Esophagus muscularis mucosa (tissue), 4 donors: ENCODE data around the gene PIMREG. TPM values are rescaled to one million over a fixed set of nuclear protein-coding genes. Genes with fewer than 3 reads are reported as not detected.

Experiments used
- DNase-seq: peaks from one replicate; pipeline ENCODE4 v3.0.0-alpha.2; 2017; ENCODE audit errors: extremely low spot score
- H3K27ac ChIP-seq, 4 donors: fragments of 200-600 bp; sonication (generic); replicated peaks in 1 of 4; 1 replicate in 3 of 4; 2 replicates in 1 of 4; pipeline ENCODE4 v1.5.1; 2016 to 2019; ENCODE audit warnings: mild to moderate bottlenecking in 1 of 4
- H3K27me3 ChIP-seq, 4 donors: fragments of 200-600 bp; sonication (generic); one replicate each; pipeline versions ENCODE4 v1.5.1 to v1.6.0; 2016 to 2019
- H3K36me3 ChIP-seq, 4 donors: fragments of 200-600 bp; sonication (generic); one replicate each; pipeline ENCODE4 v1.5.1; 2016 to 2019
- H3K4me1 ChIP-seq, 4 donors: fragments of 200-600 bp; sonication (generic); one replicate each; pipeline ENCODE4 v1.5.1; 2016 to 2019
- H3K4me3 ChIP-seq, 4 donors: fragments of 200-600 bp; sonication (generic); 1 replicate in 2 of 4; 2 replicates in 2 of 4; pipeline ENCODE4 v1.5.1; 2016 to 2019; ENCODE audit warnings: mild to moderate bottlenecking in 4 of 4, moderate library complexity in 1 of 4
- H3K9me3 ChIP-seq, 4 donors: fragments of 200-600 bp; sonication (generic); 1 replicate in 3 of 4; 2 replicates in 1 of 4; pipeline ENCODE4 v1.5.1; 2016 to 2019
- EP300 ChIP-seq: sonication (generic); formaldehyde crosslinking; IDR thresholded peaks from one replicate; pipeline ENCODE4 v1.6.1; 2017; ENCODE audit warnings: antibody characterized with exemption
- POLR2A ChIP-seq: fragments of 450-650 bp; IDR thresholded peaks from one replicate; pipeline ENCODE4 v1.6.1; 2017; ENCODE audit warnings: antibody characterized with exemption, moderate library complexity, mild to moderate bottlenecking, low read depth
- POLR2AphosphoS5 ChIP-seq, 2 donors: sonication (generic); formaldehyde crosslinking; IDR thresholded peaks; one replicate each; pipeline ENCODE4 v1.6.1; 2017; ENCODE audit warnings: antibody characterized with exemption in 2 of 2
- WGBS: methylation state at CpG from one replicate; pipeline ENCODE4 v1.1.5; 2018; 5-methylcytosine and 5-hydroxymethylcytosine counted together
- intact Hi-C: fragments of 100-400 bp; cut with DNase I; formaldehyde crosslinking; loops from one replicate; pipeline ENCODE4 v1.15.1; 2023
- total RNA-seq, 4 donors: library from RNA; depleted of rRNA; stranded (reverse); fragments of >200 nt; gene quantifications; one replicate each; pipeline versions ENCODE4 v1.1.0 to v1.2.1, GENCODE V29; 2016
- TF ChIP-seq, protein P1 (sequence below), 3 experiments: fragments of 200-600 bp in 2 of 3; fragments of 450-650 bp in 1 of 3; sonication (generic) in 2 of 3; IDR thresholded peaks; one replicate each; pipeline ENCODE4 v1.5.1; 2017 to 2019; ENCODE audit warnings: antibody characterized with exemption in 3 of 3, mild to moderate bottlenecking in 2 of 3, moderate library complexity in 1 of 3

The PIMREG gene
- total RNA-seq, 4 donors from 2014 or later = 0.80 TPM; not detected in 3

DNA sequence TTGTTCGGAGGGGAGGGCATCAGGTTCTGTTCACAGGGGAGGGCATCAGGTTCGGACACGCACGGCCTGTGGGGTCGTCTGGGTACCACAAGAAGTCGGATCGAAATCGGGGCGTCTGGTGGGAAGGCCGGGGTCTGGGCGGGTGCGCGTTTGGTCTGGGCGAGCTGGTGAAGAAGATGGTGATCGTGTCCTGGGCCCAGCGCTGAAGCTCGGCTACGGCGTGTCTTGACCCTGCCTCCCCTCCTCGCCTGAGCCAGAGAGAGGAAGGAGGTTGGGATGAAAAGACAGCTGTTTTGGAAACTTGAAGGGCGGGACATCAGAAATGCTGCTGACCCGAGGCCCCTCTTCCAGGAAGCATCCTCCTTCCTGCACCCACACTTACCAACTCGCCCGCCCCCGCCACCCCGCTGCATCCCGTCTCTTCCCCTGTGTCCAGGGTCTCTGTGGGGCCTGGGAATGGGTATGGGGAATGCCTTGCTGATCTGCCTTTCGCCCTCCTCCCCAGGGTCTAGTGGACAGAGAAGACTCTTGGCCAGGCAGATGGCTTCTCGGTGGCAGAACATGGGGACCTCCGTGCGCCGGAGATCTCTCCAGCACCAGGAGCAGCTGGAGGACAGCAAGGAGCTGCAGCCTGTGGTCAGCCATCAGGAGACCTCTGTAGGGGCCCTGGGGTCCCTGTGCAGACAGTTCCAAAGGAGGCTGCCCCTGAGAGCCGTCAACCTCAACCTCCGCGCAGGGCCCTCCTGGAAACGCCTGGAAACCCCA, 498 bp downstream of the PIMREG start:
- intact Hi-C loops = no loop called here
- TF ChIP-seq, protein P1, sequence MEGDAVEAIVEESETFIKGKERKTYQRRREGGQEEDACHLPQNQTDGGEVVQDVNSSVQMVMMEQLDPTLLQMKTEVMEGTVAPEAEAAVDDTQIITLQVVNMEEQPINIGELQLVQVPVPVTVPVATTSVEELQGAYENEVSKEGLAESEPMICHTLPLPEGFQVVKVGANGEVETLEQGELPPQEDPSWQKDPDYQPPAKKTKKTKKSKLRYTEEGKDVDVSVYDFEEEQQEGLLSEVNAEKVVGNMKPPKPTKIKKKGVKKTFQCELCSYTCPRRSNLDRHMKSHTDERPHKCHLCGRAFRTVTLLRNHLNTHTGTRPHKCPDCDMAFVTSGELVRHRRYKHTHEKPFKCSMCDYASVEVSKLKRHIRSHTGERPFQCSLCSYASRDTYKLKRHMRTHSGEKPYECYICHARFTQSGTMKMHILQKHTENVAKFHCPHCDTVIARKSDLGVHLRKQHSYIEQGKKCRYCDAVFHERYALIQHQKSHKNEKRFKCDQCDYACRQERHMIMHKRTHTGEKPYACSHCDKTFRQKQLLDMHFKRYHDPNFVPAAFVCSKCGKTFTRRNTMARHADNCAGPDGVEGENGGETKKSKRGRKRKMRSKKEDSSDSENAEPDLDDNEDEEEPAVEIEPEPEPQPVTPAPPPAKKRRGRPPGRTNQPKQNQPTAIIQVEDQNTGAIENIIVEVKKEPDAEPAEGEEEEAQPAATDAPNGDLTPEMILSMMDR (IDR thresholded peaks at IDR 0.05) = no peak
- TF ChIP-seq POLR2AphosphoS5 (IDR thresholded peaks at IDR 0.05) (no peak), EP300 (no peak), POLR2A (no peak)

DNA sequence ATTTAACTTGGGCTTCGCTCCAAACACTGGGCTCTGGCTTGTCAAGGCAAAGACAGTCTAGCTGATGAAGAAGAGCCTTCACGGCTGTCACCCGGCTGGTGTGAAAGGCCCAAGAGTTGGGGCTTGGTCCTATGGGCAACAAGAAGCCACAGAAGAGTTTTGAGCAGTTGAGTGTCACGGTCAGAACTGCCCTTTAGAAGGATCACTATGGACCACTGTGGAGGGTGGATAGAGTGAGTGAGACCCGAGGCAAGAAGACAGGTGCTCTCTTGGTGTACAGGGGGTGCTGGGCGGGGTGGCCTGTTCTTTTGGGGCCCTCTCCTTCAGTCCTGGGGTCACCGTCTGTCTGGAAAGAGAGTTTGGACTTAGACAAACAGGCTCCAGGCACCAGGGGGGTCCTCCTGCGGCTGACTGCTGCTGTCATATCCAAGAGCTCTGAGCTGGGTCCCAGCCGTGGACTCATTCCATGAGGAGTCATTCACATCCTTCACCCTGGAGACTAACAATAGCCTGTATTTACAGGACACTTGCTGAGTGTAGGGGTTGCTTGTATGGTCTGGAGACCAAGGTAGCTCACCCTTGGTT, 2.4 kb downstream of the PIMREG start:
- WGBS = 93% methylated on average over 9 of the region's 9 CpGs
- no peak overlapping the region for H3K4me3 ChIP-seq
- DNase-seq = no peak

More for the DNA sequence above, 498 bp downstream of the PIMREG start:
- Histone ChIP-seq H3K4me3 (peak overlapping the region; percentile 59 to 65 (median 62)), H3K27ac (no peak overlapping the region), H3K27me3 (peaks cover 0 to 9% (median 0%) of the 10 kb centered on the region in 4 donors), H3K4me1 (peaks cover 7 to 18% (median 18%) of the 10 kb centered on the region in 4 donors), H3K9me3 (no peaks in the 10 kb centered on the region), H3K36me3 (peaks cover 0 to 3% (median 0%) of the 10 kb centered on the region in 4 donors)
- 29% methylated on average over 19 of the region's 36 CpGs for WGBS
- no peak for DNase-seq

DNA sequence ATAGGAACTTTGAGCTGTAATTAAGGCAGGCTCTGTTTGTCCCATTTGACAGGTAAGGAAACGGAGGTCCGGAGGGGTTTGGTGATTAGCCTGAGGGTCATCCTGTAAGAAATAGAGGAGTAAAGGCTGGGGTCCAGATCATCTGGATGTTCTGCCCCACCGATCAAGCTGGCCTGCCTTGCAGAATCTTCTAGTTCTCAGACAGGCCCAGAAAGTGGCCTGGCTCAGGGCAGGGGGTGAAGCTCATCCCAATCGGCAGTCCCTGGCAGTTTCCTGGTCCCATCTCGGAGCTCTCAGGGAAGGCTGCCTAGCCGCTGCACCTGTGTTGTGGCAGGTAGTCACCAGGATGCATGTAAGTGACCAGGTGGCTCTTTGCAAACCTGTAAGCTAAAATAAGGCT, 4.2 kb downstream of the PIMREG start:
- H3K27ac ChIP-seq = no peak overlapping the region
- intact Hi-C loops = no loop called here
- TF ChIP-seq EP300 = no peak
- TF ChIP-seq, protein P1 (IDR thresholded peaks at IDR 0.05) = no peak
- no peak for TF ChIP-seq POLR2AphosphoS5 (IDR thresholded peaks at IDR 0.05)
- no peak for TF ChIP-seq POLR2A
- no peak overlapping the region for H3K4me3 ChIP-seq
- no peak for DNase-seq
- H3K27me3 ChIP-seq = no peaks in the 10 kb centered on the region
- peaks cover 0 to 11% (median 2%) of the 10 kb centered on the region in 4 donors for H3K36me3 ChIP-seq
- H3K4me1 ChIP-seq = peaks cover 5 to 13% (median 13%) of the 10 kb centered on the region in 4 donors
- WGBS = 94% methylated on average over 5 of the region's 6 CpGs
- no peaks in the 10 kb centered on the region for H3K9me3 ChIP-seq

More for the DNA sequence above, 2.4 kb downstream of the PIMREG start:
- TF ChIP-seq EP300 = no peak
- TF ChIP-seq POLR2A = no peak
- TF ChIP-seq, protein P1 (IDR thresholded peaks at IDR 0.05) = no peak
- TF ChIP-seq POLR2AphosphoS5 (IDR thresholded peaks at IDR 0.05) = no peak
- H3K27ac ChIP-seq = no peak overlapping the region
- H3K27me3 ChIP-seq = peaks cover 0 to 1% (median 0%) of the 10 kb centered on the region in 4 donors
- peaks cover 7 to 18% (median 18%) of the 10 kb centered on the region in 4 donors for H3K4me1 ChIP-seq
- intact Hi-C loops = no loop called here
- peaks cover 0 to 4% (median 2%) of the 10 kb centered on the region in 4 donors for H3K36me3 ChIP-seq
- H3K9me3 ChIP-seq = no peaks in the 10 kb centered on the region

DNA sequence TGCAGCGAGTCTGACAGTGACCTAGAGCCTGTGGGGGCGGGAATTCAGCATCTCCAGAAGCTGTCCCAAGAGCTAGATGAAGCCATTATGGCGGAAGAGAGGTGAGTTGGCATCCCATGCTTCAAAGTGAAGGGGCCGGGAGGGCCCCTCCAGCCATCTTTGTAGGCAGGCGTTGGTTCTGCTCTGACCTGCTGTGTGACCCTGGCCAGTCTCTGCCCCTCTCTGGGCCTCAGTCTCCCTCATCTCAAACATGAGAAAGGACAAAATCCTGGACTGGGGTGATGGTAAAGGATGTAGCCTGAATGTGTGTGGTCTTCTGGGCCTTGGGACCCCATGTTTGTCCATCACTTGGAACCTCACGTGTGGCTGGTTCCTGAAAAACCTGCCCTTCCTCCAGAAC, 5.1 kb downstream of the PIMREG start:
- no peak for DNase-seq
- Histone ChIP-seq H3K9me3 (no peaks in the 10 kb centered on the region), H3K36me3 (peaks cover 0 to 14% (median 2%) of the 10 kb centered on the region in 4 donors), H3K4me3 (no peak overlapping the region), H3K27me3 (no peaks in the 10 kb centered on the region), H3K4me1 (peaks cover 0 to 10% (median 7%) of the 10 kb centered on the region in 4 donors), H3K27ac (no peak overlapping the region)
- TF ChIP-seq POLR2AphosphoS5 (IDR thresholded peaks at IDR 0.05) = no peak
- TF ChIP-seq, protein P1 (IDR thresholded peaks at IDR 0.05) = no peak
- no peak for TF ChIP-seq EP300
- TF ChIP-seq POLR2A = no peak
- intact Hi-C loops = no loop called here
- 100% methylated on average over 3 of the region's 6 CpGs for WGBS
